MM.1S (cell line): ENCODE measurements around the gene DIP2C.

Source experiments
- DNase-seq: peaks from one replicate; pipeline ENCODE4 v3.0.0-alpha.2; 2015
- H2AFZ ChIP-seq: fragments of 300-600 bp; sonication (generic); 2 replicates; pipeline ENCODE4 v1.6.0; 2016; ENCODE audit warnings: antibody characterized with exemption, low read length
- H3F3A ChIP-seq: fragments of 300-600 bp; sonication (generic); 2 replicates; pipeline ENCODE4 v1.6.1; 2016; ENCODE audit warnings: mild to moderate bottlenecking, antibody characterized with exemption, low read length, moderate library complexity, mixed read lengths; ENCODE audit not compliant: insufficient read depth
- H3K27ac ChIP-seq: fragments of 300-600 bp; sonication (generic); 2 replicates; pipeline ENCODE4 v1.5.1; 2016; ENCODE audit warnings: mild to moderate bottlenecking, low read length
- H3K27me3 ChIP-seq: fragments of 300-600 bp; sonication (generic); replicated peaks from 2 replicates; pipeline ENCODE4 v1.6.0; 2016; ENCODE audit warnings: low read length; ENCODE audit not compliant: insufficient read depth
- H3K36me3 ChIP-seq: fragments of 300-600 bp; sonication (generic); replicated peaks from 2 replicates; pipeline ENCODE4 v1.6.1; 2016; ENCODE audit warnings: mild to moderate bottlenecking, low read length, mixed read lengths; ENCODE audit not compliant: insufficient read depth
- H3K4me1 ChIP-seq: fragments of 300-600 bp; sonication (generic); 2 replicates; pipeline ENCODE4 v1.6.1; 2016; ENCODE audit warnings: low read length, mixed read lengths
- H3K4me2 ChIP-seq: fragments of 300-600 bp; sonication (generic); 2 replicates; pipeline ENCODE4 v1.6.0; 2016; ENCODE audit warnings: low read depth, low read length
- H3K4me3 ChIP-seq: fragments of 300-600 bp; sonication (generic); 2 replicates; pipeline ENCODE4 v1.5.1; 2016; ENCODE audit warnings: low read length, mixed read lengths
- H3K79me2 ChIP-seq: fragments of 300-600 bp; sonication (generic); 2 replicates; pipeline ENCODE4 v1.6.1; 2016; ENCODE audit warnings: mixed run types, low read length, mixed read lengths
- H3K9ac ChIP-seq: fragments of 300-600 bp; sonication (generic); 2 replicates; pipeline ENCODE4 v1.6.1; 2016; ENCODE audit warnings: low read length, mixed read lengths
- H3K9me2 ChIP-seq: fragments of 300-600 bp; sonication (generic); replicated peaks from 2 replicates; pipeline ENCODE4 v1.6.1; 2016; ENCODE audit warnings: mild to moderate bottlenecking, low read length, mixed read lengths; ENCODE audit not compliant: insufficient read depth
- H3K9me3 ChIP-seq: fragments of 300-600 bp; sonication (generic); replicated peaks from 2 replicates; pipeline ENCODE4 v1.6.1; 2016; ENCODE audit warnings: mild to moderate bottlenecking, low read length, mixed read lengths; ENCODE audit not compliant: insufficient read depth
- H4K20me1 ChIP-seq: fragments of 300-600 bp; sonication (generic); 2 replicates; pipeline ENCODE4 v1.6.1; 2016; ENCODE audit warnings: mild to moderate bottlenecking, low read length, moderate library complexity, mixed read lengths; ENCODE audit not compliant: insufficient read depth
- EZH2 ChIP-seq: fragments of 300-600 bp; sonication (generic); optimal IDR thresholded peaks from 2 replicates; pipeline ENCODE3; 2017; ENCODE audit warnings: low read depth, mild to moderate bottlenecking, antibody characterized with exemption, low read length, mixed read lengths
- EZH2phosphoT487 ChIP-seq: fragments of 300-600 bp; sonication (generic); IDR thresholded peaks from 2 replicates; pipeline ENCODE4 v1.6.1; 2018; ENCODE audit warnings: antibody characterized with exemption, low read length
- TF ChIP-seq, protein P1 (sequence below): fragments of 300-600 bp; sonication (generic); IDR thresholded peaks from 2 replicates; pipeline ENCODE4 v1.5.1; 2016; ENCODE audit warnings: antibody characterized with exemption, low read length, mixed read lengths

Gene DIP2C

DNA sequence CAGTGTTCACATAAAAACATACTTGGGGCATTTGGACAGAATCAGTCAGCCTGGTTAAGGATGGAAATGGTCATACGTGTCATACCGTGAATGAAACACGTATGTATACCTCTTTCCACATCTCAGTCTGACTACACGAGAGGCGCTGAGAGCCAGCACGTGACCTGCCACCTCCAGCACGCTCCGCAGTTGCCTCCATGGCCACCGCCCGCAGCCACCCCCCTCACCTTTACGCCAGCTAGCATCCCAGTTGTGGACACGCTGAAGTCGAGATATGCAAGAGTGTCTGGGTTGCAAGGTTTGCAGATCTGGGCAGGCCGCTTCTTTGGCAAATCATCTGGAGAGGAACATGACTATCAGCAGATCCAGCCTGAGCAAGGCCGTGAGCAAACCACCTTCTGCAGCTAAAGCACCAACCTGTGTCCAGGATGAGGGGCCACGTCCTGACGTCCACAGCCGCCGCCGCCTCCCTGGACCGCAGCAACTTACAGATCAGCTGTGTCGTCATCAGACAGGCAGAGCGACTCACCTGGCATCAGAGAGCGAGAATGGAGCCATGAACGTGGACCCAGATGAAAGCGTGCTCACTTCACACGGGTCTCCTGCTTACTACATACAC, 344.8 kb downstream of the DIP2C start:
- Histone ChIP-seq H3K79me2 (no peaks in the 10 kb centered on the region), H2AFZ (no peak overlapping the region), H3K4me2 (no peak overlapping the region), H3F3A (no peaks in the 10 kb centered on the region), H3K27me3 (no peaks in the 10 kb centered on the region), H3K4me3 (no peak overlapping the region), H3K9me2 (no peaks in the 10 kb centered on the region), H3K9me3 (no peaks in the 10 kb centered on the region), H3K9ac (no peak overlapping the region), H3K4me1 (no peaks in the 10 kb centered on the region), H4K20me1 (no peaks in the 10 kb centered on the region), H3K36me3 (no peaks in the 10 kb centered on the region), H3K27ac (no peak overlapping the region)
- no peak for DNase-seq
- TF ChIP-seq EZH2 (no peak), EZH2phosphoT487 (no peak)
- TF ChIP-seq, protein P1, sequence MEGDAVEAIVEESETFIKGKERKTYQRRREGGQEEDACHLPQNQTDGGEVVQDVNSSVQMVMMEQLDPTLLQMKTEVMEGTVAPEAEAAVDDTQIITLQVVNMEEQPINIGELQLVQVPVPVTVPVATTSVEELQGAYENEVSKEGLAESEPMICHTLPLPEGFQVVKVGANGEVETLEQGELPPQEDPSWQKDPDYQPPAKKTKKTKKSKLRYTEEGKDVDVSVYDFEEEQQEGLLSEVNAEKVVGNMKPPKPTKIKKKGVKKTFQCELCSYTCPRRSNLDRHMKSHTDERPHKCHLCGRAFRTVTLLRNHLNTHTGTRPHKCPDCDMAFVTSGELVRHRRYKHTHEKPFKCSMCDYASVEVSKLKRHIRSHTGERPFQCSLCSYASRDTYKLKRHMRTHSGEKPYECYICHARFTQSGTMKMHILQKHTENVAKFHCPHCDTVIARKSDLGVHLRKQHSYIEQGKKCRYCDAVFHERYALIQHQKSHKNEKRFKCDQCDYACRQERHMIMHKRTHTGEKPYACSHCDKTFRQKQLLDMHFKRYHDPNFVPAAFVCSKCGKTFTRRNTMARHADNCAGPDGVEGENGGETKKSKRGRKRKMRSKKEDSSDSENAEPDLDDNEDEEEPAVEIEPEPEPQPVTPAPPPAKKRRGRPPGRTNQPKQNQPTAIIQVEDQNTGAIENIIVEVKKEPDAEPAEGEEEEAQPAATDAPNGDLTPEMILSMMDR = no peak

GRCh38 chr10:343231-344220, 345.9 kb downstream of the DIP2C start:
- Histone ChIP-seq H3K27me3 (no peaks in the 10 kb centered on the region), H3K9me3 (no peaks in the 10 kb centered on the region), H3F3A (no peaks in the 10 kb centered on the region), H3K9ac (no peak overlapping the region), H3K4me3 (no peak overlapping the region), H3K9me2 (no peaks in the 10 kb centered on the region), H4K20me1 (no peaks in the 10 kb centered on the region), H3K79me2 (no peaks in the 10 kb centered on the region), H2AFZ (no peak overlapping the region), H3K4me2 (no peak overlapping the region), H3K4me1 (no peaks in the 10 kb centered on the region), H3K27ac (no peak overlapping the region), H3K36me3 (no peaks in the 10 kb centered on the region)
- no peak for DNase-seq
- no peak for TF ChIP-seq EZH2phosphoT487
- no peak for TF ChIP-seq EZH2
- TF ChIP-seq, protein P1 = no peak

DNA sequence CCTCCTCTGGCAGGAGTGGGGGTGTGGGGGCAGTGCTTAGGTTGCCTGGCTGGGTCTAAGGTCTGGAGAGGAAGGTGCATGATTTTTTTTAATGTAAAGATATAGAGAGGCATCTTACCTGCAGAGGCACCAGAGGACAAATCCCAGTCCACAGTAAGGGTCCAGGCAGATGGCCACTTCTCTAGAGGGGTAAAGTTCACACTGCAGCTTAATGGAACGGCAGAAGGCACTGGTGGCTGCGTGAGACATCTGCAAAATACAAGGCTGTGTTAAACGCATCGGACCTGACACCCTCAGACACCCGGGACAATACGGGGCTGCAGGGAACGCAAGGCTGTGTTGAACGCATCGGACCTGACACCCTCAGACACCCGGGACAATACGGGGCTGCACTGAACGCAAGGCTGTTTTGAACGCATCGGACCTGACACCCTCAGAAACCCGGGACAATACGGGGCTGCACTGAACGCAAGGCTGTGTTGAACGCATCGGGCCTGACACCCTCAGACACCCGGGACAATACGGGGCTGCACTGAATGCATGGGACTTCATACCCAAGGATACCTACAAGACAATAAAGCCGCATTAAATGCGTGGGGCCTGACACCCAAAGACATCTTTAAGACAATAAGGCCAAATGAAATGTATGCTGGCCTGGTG, 348.3 kb downstream of the DIP2C start:
- Histone ChIP-seq H3K9ac (no peak overlapping the region), H3F3A (no peaks in the 10 kb centered on the region), H3K36me3 (no peaks in the 10 kb centered on the region)

More for the DNA sequence above, 348.3 kb downstream of the DIP2C start:
- Histone ChIP-seq H4K20me1 (no peaks in the 10 kb centered on the region), H3K4me2 (no peak overlapping the region), H3K9me2 (no peaks in the 10 kb centered on the region), H3K79me2 (no peaks in the 10 kb centered on the region), H3K4me1 (no peaks in the 10 kb centered on the region), H3K9me3 (no peaks in the 10 kb centered on the region), H3K4me3 (no peak overlapping the region), H2AFZ (no peak overlapping the region), H3K27me3 (no peaks in the 10 kb centered on the region), H3K27ac (no peak overlapping the region)
- no peak for TF ChIP-seq EZH2
- TF ChIP-seq, protein P1 = no peak
- TF ChIP-seq EZH2phosphoT487 = no peak
- DNase-seq = no peak
